C4-2B (cell line): ENCODE measurements around the gene DHRS3.

Experiments used
- H3K27ac ChIP-seq: fragments of 450-650 bp; 2 replicates; pipeline ENCODE4 v1.5.1; 2017
- ZFX ChIP-seq: fragments of 450-650 bp; IDR thresholded peaks from 2 replicates; pipeline ENCODE4 v1.6.1; 2017
- TF ChIP-seq, protein P1 (sequence below): fragments of 450-650 bp; conservative IDR thresholded peaks from 2 replicates; pipeline ENCODE4 v1.5.1; 2017; ENCODE audit warnings: mild to moderate bottlenecking

Gene DHRS3

GRCh38 chr1:12531179-12531499 lies 86.9 kb downstream of the DHRS3 start:
- TF ChIP-seq, protein P1, sequence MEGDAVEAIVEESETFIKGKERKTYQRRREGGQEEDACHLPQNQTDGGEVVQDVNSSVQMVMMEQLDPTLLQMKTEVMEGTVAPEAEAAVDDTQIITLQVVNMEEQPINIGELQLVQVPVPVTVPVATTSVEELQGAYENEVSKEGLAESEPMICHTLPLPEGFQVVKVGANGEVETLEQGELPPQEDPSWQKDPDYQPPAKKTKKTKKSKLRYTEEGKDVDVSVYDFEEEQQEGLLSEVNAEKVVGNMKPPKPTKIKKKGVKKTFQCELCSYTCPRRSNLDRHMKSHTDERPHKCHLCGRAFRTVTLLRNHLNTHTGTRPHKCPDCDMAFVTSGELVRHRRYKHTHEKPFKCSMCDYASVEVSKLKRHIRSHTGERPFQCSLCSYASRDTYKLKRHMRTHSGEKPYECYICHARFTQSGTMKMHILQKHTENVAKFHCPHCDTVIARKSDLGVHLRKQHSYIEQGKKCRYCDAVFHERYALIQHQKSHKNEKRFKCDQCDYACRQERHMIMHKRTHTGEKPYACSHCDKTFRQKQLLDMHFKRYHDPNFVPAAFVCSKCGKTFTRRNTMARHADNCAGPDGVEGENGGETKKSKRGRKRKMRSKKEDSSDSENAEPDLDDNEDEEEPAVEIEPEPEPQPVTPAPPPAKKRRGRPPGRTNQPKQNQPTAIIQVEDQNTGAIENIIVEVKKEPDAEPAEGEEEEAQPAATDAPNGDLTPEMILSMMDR, result no peak
- TF ChIP-seq ZFX, result no peak
- H3K27ac ChIP-seq, result no peak overlapping the region

DNA sequence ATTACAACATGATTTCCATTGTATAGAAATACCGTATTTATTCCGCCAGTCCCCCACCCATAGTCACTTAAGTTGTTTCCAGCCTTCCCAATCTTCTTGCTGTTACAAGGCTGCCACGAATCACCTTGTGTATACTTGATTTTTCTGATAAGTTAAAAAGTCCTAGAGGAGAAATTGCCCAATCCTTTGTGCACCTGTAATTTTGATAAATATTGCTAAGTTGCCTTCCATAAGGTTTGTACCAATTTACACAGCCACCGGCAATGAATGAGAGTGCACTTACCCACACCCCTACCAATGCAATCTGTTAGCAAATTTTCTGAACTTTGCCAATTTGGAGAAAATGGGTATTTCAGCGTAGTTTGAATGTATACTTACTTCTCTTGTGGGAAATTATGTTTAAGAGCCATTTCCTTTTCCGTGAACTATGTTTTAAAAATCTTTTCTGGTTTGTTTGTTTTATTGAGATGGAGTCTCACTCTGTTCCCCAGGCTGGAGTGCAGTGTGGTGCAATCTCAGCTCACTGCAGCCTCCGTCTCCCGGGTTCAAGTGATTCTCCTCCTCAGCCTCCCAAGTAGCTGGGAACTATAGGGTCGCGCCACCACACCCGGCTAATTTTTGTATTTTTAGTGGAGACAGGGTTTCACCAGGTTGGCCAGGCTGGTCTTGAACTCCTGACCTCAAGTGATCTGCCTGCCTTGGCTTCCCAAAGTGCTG lies 87.4 kb downstream of the DHRS3 start:
- TF ChIP-seq ZFX, result no peak
- TF ChIP-seq, protein P1, result no peak
- no peak overlapping the region for H3K27ac ChIP-seq

- H3K27ac ChIP-seq, result no peak overlapping the region
Measured at GRCh38 chr1:12529640-12530174, 88.3 kb downstream of the DHRS3 start.

DNA sequence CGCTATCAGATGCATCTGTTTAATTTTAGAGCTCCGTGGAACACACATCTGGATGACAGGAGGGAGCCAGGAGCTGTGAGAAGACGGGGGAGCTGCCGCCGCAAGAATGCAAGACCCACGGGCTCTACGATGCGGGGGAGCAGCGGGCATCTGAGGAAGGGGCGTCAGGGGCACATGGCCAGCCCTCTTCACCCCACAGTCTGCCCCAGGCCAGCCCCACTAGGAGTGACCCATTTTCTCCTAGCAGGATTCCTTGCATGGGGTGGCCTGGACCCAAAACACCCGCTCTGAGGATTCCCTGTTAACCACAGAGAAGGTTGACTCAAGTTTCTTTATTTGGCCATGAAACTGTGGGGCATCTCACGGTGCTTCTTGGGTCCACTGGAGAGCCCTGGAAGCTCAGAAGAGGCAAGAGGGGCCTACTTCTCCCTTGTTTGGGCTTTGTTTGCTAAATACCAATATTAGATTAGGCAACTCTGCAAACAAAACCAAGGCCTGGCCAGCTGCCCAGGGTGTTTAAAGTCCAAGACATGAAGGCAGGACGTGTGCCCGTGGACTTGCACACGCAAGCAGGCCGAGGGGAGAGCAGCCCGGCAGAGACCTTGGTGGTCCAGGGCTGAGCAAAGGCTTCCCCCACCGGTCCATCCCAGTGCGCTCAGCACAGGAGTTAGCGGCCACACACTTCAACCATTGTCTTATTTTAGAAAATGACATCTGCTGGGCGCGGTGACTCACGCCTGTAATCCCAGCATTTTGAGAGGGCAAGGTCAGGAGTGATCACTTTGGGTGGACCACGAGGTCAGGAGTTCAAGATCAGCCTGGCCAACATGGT lies 89.8 kb downstream of the DHRS3 start:
- TF ChIP-seq, protein P1, result no peak
- peak overlapping the region; percentile 67 for H3K27ac ChIP-seq

More at GRCh38 chr1:12529640-12530174, 88.3 kb downstream of the DHRS3 start:
- TF ChIP-seq ZFX, result no peak
- TF ChIP-seq, protein P1, result no peak

- no peak for TF ChIP-seq ZFX
- TF ChIP-seq, protein P1, result no peak
- H3K27ac ChIP-seq, result peak overlapping the region; percentile 67
Measured at GRCh38 chr1:12527564-12527963, 90.4 kb downstream of the DHRS3 start.

DNA sequence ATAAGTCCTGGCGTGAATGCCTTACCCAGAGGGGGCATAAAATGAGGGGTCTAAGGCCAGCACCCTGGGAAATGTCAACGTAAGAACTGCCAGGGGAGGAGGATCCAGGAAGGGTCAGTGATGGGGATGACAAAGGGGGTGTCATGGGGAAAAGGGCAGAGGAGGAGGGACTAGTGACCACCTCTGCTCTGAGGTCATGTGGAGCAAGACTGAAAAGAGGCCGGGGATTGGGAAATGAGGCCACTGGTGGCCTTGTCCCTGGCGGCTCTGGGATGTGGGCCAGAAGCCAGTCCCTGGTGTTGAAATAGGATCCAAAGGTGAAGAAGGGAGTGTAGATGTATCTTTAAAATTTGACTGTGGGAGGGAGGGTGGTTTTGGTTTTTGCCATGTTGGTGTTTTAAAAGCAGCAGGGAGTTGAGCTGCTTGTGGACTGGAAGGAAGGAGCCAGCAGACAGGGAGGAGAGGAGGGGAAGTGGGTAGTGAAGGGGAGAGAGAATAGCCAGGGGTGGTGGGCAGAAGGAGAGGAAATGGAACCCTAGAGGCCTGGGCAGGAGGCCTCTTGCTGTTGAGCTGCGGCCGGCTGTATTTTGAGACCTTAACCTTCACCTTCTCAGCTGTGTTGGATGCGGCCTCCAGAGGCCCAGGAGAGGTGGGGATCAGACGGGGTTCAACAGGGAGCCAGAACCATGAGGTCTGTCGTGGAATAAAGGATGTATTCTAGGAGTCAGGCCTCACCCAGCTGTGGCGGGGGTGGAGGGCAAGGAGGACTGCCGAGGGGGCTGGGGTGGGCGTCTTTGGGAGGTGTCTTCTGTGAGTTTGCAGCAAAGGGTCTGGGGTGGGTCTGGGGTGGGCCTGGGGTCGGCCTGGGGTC lies 92.5 kb downstream of the DHRS3 start:
- H3K27ac ChIP-seq, result no peak overlapping the region
- TF ChIP-seq, protein P1, result no peak
- TF ChIP-seq ZFX, result no peak
